HepG2 (cell line): ENCODE data around the gene UBQLN4. TPM values are rescaled to one million over a fixed set of nuclear protein-coding genes. Genes with fewer than 3 reads are reported as not detected.

Experiments used
- KDM5B ChIP-seq: sonication (generic); formaldehyde crosslinking; IDR thresholded peaks from 2 replicates; pipeline ENCODE4 v1.4.0; 2020; ENCODE audit warnings: missing genetic modification reagents, mild to moderate bottlenecking, borderline replicate concordance
- MED1 ChIP-seq: sonication (generic); formaldehyde crosslinking; IDR thresholded peaks from 2 replicates; pipeline ENCODE4 v1.4.0; 2020; ENCODE audit warnings: missing genetic modification reagents
- MXD3 ChIP-seq: IDR thresholded peaks from 2 replicates; pipeline ENCODE4 v1.6.1; 2016; ENCODE audit warnings: mild to moderate bottlenecking, missing biosample characterization, missing genetic modification reagents
- MXD4 ChIP-seq: IDR thresholded peaks from 2 replicates; pipeline ENCODE4 v1.6.1; 2016; ENCODE audit warnings: mild to moderate bottlenecking, missing biosample characterization, missing genetic modification reagents
- PHF20 ChIP-seq: sonication (generic); formaldehyde crosslinking; IDR thresholded peaks from 2 replicates; pipeline ENCODE4 v1.5.0; 2020; ENCODE audit warnings: mild to moderate bottlenecking, missing genetic modification reagents
- PRMT3 ChIP-seq: sonication (generic); formaldehyde crosslinking; IDR thresholded peaks from 2 replicates; pipeline ENCODE4 v1.8.1; 2022; ENCODE audit warnings: low read depth, mild to moderate bottlenecking, moderate library complexity, missing genetic modification reagents, borderline replicate concordance
- RELA ChIP-seq: sonication (generic); formaldehyde crosslinking; IDR thresholded peaks from 2 replicates; pipeline ENCODE4 v1.4.0; 2020; ENCODE audit warnings: missing genetic modification reagents
- SMAD3 ChIP-seq: sonication (generic); formaldehyde crosslinking; IDR thresholded peaks from 2 replicates; pipeline ENCODE4 v1.4.0; 2020; ENCODE audit warnings: missing genetic modification reagents
- TAF15 ChIP-seq: fragments of 200-400 bp; formaldehyde crosslinking; IDR thresholded peaks from one replicate; pipeline ENCODE4 v1.6.1; 2018; ENCODE audit warnings: mild to moderate bottlenecking, low read depth, low read length; ENCODE audit not compliant: poor library complexity, severe bottlenecking
- TARDBP ChIP-seq: sonication (generic); formaldehyde crosslinking; IDR thresholded peaks from 2 replicates; pipeline ENCODE4 v1.8.0; 2022; ENCODE audit warnings: mild to moderate bottlenecking, missing genetic modification reagents
- ZBTB7A ChIP-seq: sonication (generic); formaldehyde crosslinking; IDR thresholded peaks from 2 replicates; pipeline ENCODE4 v1.8.0; 2022; ENCODE audit warnings: mild to moderate bottlenecking, missing genetic modification reagents
- ZC3H13 ChIP-seq: sonication (generic); formaldehyde crosslinking; IDR thresholded peaks from 2 replicates; pipeline ENCODE4 v1.8.1; 2023; ENCODE audit warnings: mild to moderate bottlenecking, missing genetic modification reagents, moderate library complexity
- ZNF451 ChIP-seq: sonication (generic); formaldehyde crosslinking; IDR thresholded peaks from 2 replicates; pipeline ENCODE4 v1.5.0; 2020; ENCODE audit warnings: mild to moderate bottlenecking, missing genetic modification reagents
- ZNF512 ChIP-seq: sonication (generic); formaldehyde crosslinking; IDR thresholded peaks from 2 replicates; pipeline ENCODE4 v1.4.0; 2020; ENCODE audit warnings: mild to moderate bottlenecking, missing genetic modification reagents
- ZNF530 ChIP-seq: sonication (generic); formaldehyde crosslinking; IDR thresholded peaks from 2 replicates; pipeline ENCODE4 v1.5.0; 2020; ENCODE audit warnings: low read depth, mild to moderate bottlenecking, missing genetic modification reagents
- ZNF577 ChIP-seq: sonication (generic); formaldehyde crosslinking; IDR thresholded peaks from 2 replicates; pipeline ENCODE4 v1.4.0; 2020; ENCODE audit warnings: mild to moderate bottlenecking, low read depth, missing genetic modification reagents, borderline replicate concordance
- ZNF619 ChIP-seq: sonication (generic); formaldehyde crosslinking; IDR thresholded peaks from 2 replicates; pipeline ENCODE4 v1.4.0; 2020; ENCODE audit warnings: mild to moderate bottlenecking, missing genetic modification reagents
- polyA plus RNA-seq, 8 experiments: library from polyadenylated mRNA; depleted of rRNA in 3 of 8; stranded (reverse) in 7 of 8; unstranded in 1 of 8; fragments of >200 nt; fragmentation: Illumina TruSeq in 4 of 8; extraction: Trizol in 4 of 8; gene quantifications; 2 replicates each; pipeline versions ENCODE4 v1.2.1 to v1.2.3, GENCODE V29; 2011 to 2016; ENCODE audit warnings: low read depth in 4 of 8, missing spikeins in 1 of 8, mixed read lengths in 1 of 8; ENCODE audit not compliant: insufficient read depth in 1 of 8
- total RNA-seq, 5 experiments: library from RNA; depleted of rRNA; stranded (reverse); fragments of >200 nt; fragmentation: Illumina TruSeq; extraction: Trizol; gene quantifications; 2 replicates each; pipeline ENCODE4 v1.2.3, GENCODE V29; 2016; ENCODE audit warnings: low read depth in 1 of 5
- TF ChIP-seq, protein P1 (sequence below): sonication (generic); formaldehyde crosslinking; IDR thresholded peaks from 2 replicates; pipeline ENCODE4 v1.9.0; 2021; ENCODE audit warnings: missing genetic modification reagents, borderline replicate concordance
- TF ChIP-seq, protein P2 (sequence below): sonication (generic); formaldehyde crosslinking; IDR thresholded peaks from 2 replicates; pipeline ENCODE4 v1.5.1; 2020; ENCODE audit warnings: mild to moderate bottlenecking, missing genetic modification reagents, moderate library complexity
- TF ChIP-seq, protein P3 (sequence below): sonication (generic); formaldehyde crosslinking; IDR thresholded peaks from 2 replicates; pipeline ENCODE4 v1.5.0; 2020; ENCODE audit warnings: missing genetic modification reagents, mild to moderate bottlenecking, borderline replicate concordance

Gene UBQLN4
- total and polyA plus RNA-seq, 2 of the 13 experiments (the other 11 are each of a cell fraction or from before 2014, with no cell fraction given), result 31.5 to 39.8 TPM

DNA sequence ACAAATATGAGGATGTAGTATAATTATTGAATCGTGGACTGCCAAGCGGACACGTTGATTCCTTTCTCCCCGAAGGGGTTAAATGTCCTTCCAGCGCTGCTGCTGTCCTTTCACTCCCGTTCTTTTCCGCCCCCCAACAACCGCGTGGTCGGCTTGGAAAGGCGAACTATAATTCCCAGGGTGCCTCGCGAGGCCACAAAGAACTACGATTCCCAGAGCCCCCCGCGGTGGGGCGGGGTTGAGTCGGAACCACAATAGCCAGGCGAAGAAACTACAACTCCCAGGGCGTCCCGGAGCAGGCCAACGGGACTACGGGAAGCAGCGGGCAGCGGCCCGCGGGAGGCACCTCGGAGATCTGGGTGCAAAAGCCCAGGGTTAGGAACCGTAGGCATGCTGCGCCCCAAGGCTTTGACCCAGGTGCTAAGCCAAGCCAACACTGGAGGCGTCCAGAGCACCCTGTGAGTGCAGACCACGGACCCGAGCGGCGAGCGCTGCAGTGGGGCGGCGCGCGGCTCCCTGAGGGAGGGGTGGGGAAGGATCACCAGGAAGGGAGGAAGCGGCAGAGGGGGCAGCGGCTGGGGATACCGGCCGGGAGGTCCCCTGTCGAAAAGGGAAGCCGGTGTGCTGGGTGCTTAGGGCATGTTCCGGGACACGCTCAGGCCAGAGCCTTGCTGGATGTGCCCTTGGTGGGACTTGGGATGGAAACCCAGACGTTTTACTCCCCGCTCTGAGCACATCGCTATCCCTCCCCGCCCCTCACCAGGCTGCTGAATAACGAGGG, 1.1 kb upstream of the UBQLN4 start, which contains the start of gene LAMTOR2 (continued):
- no peak for TF ChIP-seq ZNF577 (CRISPR knock-in tag)
- TF ChIP-seq ZNF619 (CRISPR knock-in tag), result peak; percentile 73; the same call in 1 of the 2 replicates
- TF ChIP-seq TAF15, result no peak
- TF ChIP-seq MED1, result peak; percentile 79
- TF ChIP-seq, protein P1, sequence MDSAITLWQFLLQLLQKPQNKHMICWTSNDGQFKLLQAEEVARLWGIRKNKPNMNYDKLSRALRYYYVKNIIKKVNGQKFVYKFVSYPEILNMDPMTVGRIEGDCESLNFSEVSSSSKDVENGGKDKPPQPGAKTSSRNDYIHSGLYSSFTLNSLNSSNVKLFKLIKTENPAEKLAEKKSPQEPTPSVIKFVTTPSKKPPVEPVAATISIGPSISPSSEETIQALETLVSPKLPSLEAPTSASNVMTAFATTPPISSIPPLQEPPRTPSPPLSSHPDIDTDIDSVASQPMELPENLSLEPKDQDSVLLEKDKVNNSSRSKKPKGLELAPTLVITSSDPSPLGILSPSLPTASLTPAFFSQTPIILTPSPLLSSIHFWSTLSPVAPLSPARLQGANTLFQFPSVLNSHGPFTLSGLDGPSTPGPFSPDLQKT (CRISPR knock-in tag), result no peak
- TF ChIP-seq ZNF530 (CRISPR knock-in tag), result no peak
- TF ChIP-seq PRMT3, result no peak
- TF ChIP-seq SMAD3 (CRISPR knock-in tag), result peak; percentile 90
- peak; percentile 75 for TF ChIP-seq TARDBP
- peak; percentile 82; the same call in 1 of the 2 replicates for TF ChIP-seq MXD3 (CRISPR knock-in tag)
- TF ChIP-seq ZNF451 (CRISPR knock-in tag), result peak; percentile 50; the same call in 1 of the 2 replicates
- TF ChIP-seq, protein P2, sequence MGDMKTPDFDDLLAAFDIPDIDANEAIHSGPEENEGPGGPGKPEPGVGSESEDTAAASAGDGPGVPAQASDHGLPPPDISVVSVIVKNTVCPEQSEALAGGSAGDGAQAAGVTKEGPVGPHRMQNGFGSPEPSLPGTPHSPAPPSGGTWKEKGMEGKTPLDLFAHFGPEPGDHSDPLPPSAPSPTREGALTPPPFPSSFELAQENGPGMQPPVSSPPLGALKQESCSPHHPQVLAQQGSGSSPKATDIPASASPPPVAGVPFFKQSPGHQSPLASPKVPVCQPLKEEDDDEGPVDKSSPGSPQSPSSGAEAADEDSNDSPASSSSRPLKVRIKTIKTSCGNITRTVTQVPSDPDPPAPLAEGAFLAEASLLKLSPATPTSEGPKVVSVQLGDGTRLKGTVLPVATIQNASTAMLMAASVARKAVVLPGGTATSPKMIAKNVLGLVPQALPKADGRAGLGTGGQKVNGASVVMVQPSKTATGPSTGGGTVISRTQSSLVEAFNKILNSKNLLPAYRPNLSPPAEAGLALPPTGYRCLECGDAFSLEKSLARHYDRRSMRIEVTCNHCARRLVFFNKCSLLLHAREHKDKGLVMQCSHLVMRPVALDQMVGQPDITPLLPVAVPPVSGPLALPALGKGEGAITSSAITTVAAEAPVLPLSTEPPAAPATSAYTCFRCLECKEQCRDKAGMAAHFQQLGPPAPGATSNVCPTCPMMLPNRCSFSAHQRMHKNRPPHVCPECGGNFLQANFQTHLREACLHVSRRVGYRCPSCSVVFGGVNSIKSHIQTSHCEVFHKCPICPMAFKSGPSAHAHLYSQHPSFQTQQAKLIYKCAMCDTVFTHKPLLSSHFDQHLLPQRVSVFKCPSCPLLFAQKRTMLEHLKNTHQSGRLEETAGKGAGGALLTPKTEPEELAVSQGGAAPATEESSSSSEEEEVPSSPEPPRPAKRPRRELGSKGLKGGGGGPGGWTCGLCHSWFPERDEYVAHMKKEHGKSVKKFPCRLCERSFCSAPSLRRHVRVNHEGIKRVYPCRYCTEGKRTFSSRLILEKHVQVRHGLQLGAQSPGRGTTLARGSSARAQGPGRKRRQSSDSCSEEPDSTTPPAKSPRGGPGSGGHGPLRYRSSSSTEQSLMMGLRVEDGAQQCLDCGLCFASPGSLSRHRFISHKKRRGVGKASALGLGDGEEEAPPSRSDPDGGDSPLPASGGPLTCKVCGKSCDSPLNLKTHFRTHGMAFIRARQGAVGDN (CRISPR knock-in tag), result peak; percentile 75
- 0 out of 2 replicates have a peak, but pooled peaks have one; percentile 30 for TF ChIP-seq RELA (CRISPR knock-in tag)
- TF ChIP-seq MXD4 (CRISPR knock-in tag), result peak; percentile 70
- no peak for TF ChIP-seq ZNF512 (CRISPR knock-in tag)
- peak; percentile 48; the same call in 1 of the 2 replicates for TF ChIP-seq KDM5B (CRISPR knock-in tag)
- no peak for TF ChIP-seq ZBTB7A (CRISPR knock-in tag)
- peak; percentile 58; the same call in 1 of the 2 replicates for TF ChIP-seq ZC3H13
- TF ChIP-seq, protein P3, sequence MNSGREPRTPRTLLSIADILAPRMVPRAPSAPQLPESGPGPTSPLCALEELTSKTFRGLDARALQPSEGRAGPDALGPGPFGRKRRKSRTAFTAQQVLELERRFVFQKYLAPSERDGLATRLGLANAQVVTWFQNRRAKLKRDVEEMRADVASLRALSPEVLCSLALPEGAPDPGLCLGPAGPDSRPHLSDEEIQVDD, result no peak
- TF ChIP-seq PHF20 (CRISPR knock-in tag), result peak; percentile 59; the same call in 1 of the 2 replicates
